ENCODE results near the gene ANKRD31.

ANKRD31 gene

GRCh38 chr5:75049456-75050351 lies 187.0 kb downstream of the ANKRD31 start:
- H3K36me3 ChIP-seq (ENCODE audit: control insufficient read depth, insufficient read depth, low read length): no peaks in the 10 kb centered on the region
- no peak for DNase-seq (ENCODE audit: extremely low read depth, insufficient read length)
- no peak overlapping the region for H3K4me3 ChIP-seq (replicated peaks; ENCODE audit: low read depth, low read length)
- TF ChIP-seq CTCF (IDR thresholded peaks at IDR 0.05; ENCODE audit: insufficient read depth, low read length, poor library complexity, severe bottlenecking): peak; percentile 79
- H3K27me3 ChIP-seq (replicated peaks; ENCODE audit: control insufficient read depth, insufficient read depth, low read length): no peaks in the 10 kb centered on the region

GRCh38 chr5:75048457-75048953 lies 188.2 kb downstream of the ANKRD31 start:
- no peak for DNase-seq (ENCODE audit: extremely low read depth, insufficient read length)
- no peak for TF ChIP-seq CTCF (IDR thresholded peaks at IDR 0.05; ENCODE audit: insufficient read depth, low read length, poor library complexity, severe bottlenecking)
- no peaks in the 10 kb centered on the region for H3K36me3 ChIP-seq (ENCODE audit: control insufficient read depth, insufficient read depth, low read length)
- peak overlapping the region; percentile 5; the same call in 1 of the 2 replicates for H3K4me3 ChIP-seq (replicated peaks; ENCODE audit: low read depth, low read length)
- no peaks in the 10 kb centered on the region for H3K27me3 ChIP-seq (replicated peaks; ENCODE audit: control insufficient read depth, insufficient read depth, low read length)

GRCh38 chr5:75047356-75047755 lies 189.3 kb downstream of the ANKRD31 start:
- DNase-seq (ENCODE audit: extremely low read depth, insufficient read length): no peak
- Histone ChIP-seq H3K27me3 (replicated peaks; ENCODE audit: control insufficient read depth, insufficient read depth, low read length) (no peaks in the 10 kb centered on the region), H3K4me3 (replicated peaks; ENCODE audit: low read depth, low read length) (no peak overlapping the region), H3K36me3 (ENCODE audit: control insufficient read depth, insufficient read depth, low read length) (no peaks in the 10 kb centered on the region)
- TF ChIP-seq CTCF (IDR thresholded peaks at IDR 0.05; ENCODE audit: insufficient read depth, low read length, poor library complexity, severe bottlenecking): no peak

- no peak for TF ChIP-seq CTCF (IDR thresholded peaks at IDR 0.05; ENCODE audit: insufficient read depth, low read length, poor library complexity, severe bottlenecking)
- Histone ChIP-seq H3K36me3 (ENCODE audit: control insufficient read depth, insufficient read depth, low read length) (no peaks in the 10 kb centered on the region), H3K4me3 (replicated peaks; ENCODE audit: low read depth, low read length) (no peak overlapping the region), H3K27me3 (replicated peaks; ENCODE audit: control insufficient read depth, insufficient read depth, low read length) (no peaks in the 10 kb centered on the region)
- no peak for DNase-seq (ENCODE audit: extremely low read depth, insufficient read length)
These were observed 190.1 kb downstream of the ANKRD31 start for GRCh38 chr5:75046366-75047142.

- Histone ChIP-seq H3K4me3 (replicated peaks; ENCODE audit: low read depth, low read length) (no peak overlapping the region), H3K27me3 (replicated peaks; ENCODE audit: control insufficient read depth, insufficient read depth, low read length) (no peaks in the 10 kb centered on the region; the same call in 1 of the 2 replicates), H3K36me3 (ENCODE audit: control insufficient read depth, insufficient read depth, low read length) (no peaks in the 10 kb centered on the region)
- no peak for TF ChIP-seq CTCF (IDR thresholded peaks at IDR 0.05; ENCODE audit: insufficient read depth, low read length, poor library complexity, severe bottlenecking)
- no peak for DNase-seq (ENCODE audit: extremely low read depth, insufficient read length)
These were observed 191.6 kb downstream of the ANKRD31 start for GRCh38 chr5:75045071-75045470.
